Mesenchymal stem cell (in vitro differentiated cells and primary cell): ENCODE measurements around the gene TNFRSF12A.

ENCODE experiments used
- DNase-seq: peaks from one replicate; pipeline ENCODE4 v3.0.0-alpha.2; 2013
- H2AFZ ChIP-seq: one replicate; pipeline ENCODE4 v1.6.1; 2013; ENCODE audit warnings: low read depth, mild to moderate bottlenecking, control low read depth, inconsistent platforms, low read length, moderate library complexity
- H2AK5ac ChIP-seq: 2 replicates; pipeline ENCODE4 v1.6.1; 2013; ENCODE audit warnings: low read length, moderate library complexity, mild to moderate bottlenecking, inconsistent platforms; ENCODE audit not compliant: severe bottlenecking
- H2BK120ac ChIP-seq: one replicate; pipeline ENCODE4 v1.6.1; 2013; ENCODE audit warnings: low read depth, mild to moderate bottlenecking, inconsistent platforms, low read length, moderate library complexity
- H2BK12ac ChIP-seq, 2 experiments: one replicate each; pipeline ENCODE4 v1.6.1; 2013; ENCODE audit warnings: inconsistent platforms in 2 of 2, low read length in 2 of 2, mild to moderate bottlenecking in 2 of 2, moderate library complexity in 2 of 2, control low read depth in 1 of 2
- H2BK15ac ChIP-seq: one replicate; pipeline ENCODE4 v1.6.1; 2013; ENCODE audit warnings: mild to moderate bottlenecking, low read depth, inconsistent platforms; ENCODE audit not compliant: poor library complexity, severe bottlenecking
- H2BK5ac ChIP-seq: 2 replicates; pipeline ENCODE4 v1.6.1; 2013; ENCODE audit warnings: low read depth, mild to moderate bottlenecking, low read length, control low read depth, inconsistent platforms; ENCODE audit not compliant: poor library complexity, severe bottlenecking
- H3K14ac ChIP-seq, 2 experiments: one replicate each; pipeline ENCODE4 v1.6.1; 2013; ENCODE audit warnings: inconsistent platforms in 2 of 2, low read length in 2 of 2, control low read depth in 1 of 2, mild to moderate bottlenecking in 1 of 2, moderate library complexity in 1 of 2
- H3K18ac ChIP-seq, 2 experiments: one replicate each; pipeline ENCODE4 v1.6.1; 2013; ENCODE audit warnings: inconsistent platforms in 2 of 2, low read length in 2 of 2, control low read depth in 1 of 2, low read depth in 1 of 2, mild to moderate bottlenecking in 1 of 2
- H3K23ac ChIP-seq, 2 experiments: one replicate each; pipeline ENCODE4 v1.6.1; 2013; ENCODE audit warnings: inconsistent platforms in 2 of 2, low read length in 2 of 2, mild to moderate bottlenecking in 2 of 2, moderate library complexity in 2 of 2, control low read depth in 1 of 2
- H3K27ac ChIP-seq: 2 replicates; pipeline ENCODE4 v1.5.1; 2013; ENCODE audit warnings: mild to moderate bottlenecking, moderate library complexity, low read length, control low read depth, inconsistent platforms; ENCODE audit not compliant: poor library complexity, severe bottlenecking
- H3K27me3 ChIP-seq, 2 experiments: 2 replicates each; pipeline versions ENCODE4 v1.6.1 to v1.7.0; 2013; ENCODE audit warnings: low read length in 2 of 2, mild to moderate bottlenecking in 2 of 2, moderate library complexity in 2 of 2, control low read depth in 1 of 2, inconsistent platforms in 1 of 2; ENCODE audit not compliant: control insufficient read depth in 1 of 2, insufficient read depth in 1 of 2
- H3K36me3 ChIP-seq, 2 experiments: 2 replicates each; pipeline versions ENCODE4 v1.6.1 to v1.7.0; 2013; ENCODE audit warnings: low read length in 2 of 2, control low read depth in 1 of 2, inconsistent platforms in 1 of 2, low read depth in 1 of 2, mild to moderate bottlenecking in 1 of 2; ENCODE audit not compliant: insufficient read depth in 2 of 2, control insufficient read depth in 1 of 2
- H3K4ac ChIP-seq, 2 experiments: one replicate each; pipeline ENCODE4 v1.6.1; 2013; ENCODE audit warnings: inconsistent platforms in 2 of 2, low read length in 2 of 2, mild to moderate bottlenecking in 2 of 2, moderate library complexity in 2 of 2, control low read depth in 1 of 2, low read depth in 1 of 2
- H3K4me1 ChIP-seq: 2 replicates; pipeline ENCODE4 v1.6.1; 2013; ENCODE audit warnings: low read depth, low read length, control low read depth; ENCODE audit not compliant: control insufficient read depth, insufficient read depth
- H3K4me2 ChIP-seq: 2 replicates; pipeline ENCODE4 v1.6.1; 2013; ENCODE audit warnings: low read length, mild to moderate bottlenecking, inconsistent platforms; ENCODE audit not compliant: poor library complexity, severe bottlenecking
- H3K4me3 ChIP-seq, 2 experiments: 2 replicates each; pipeline versions ENCODE4 v1.5.1 to v1.7.0; 2013; ENCODE audit warnings: low read length in 2 of 2, mild to moderate bottlenecking in 2 of 2, control low read depth in 1 of 2, low read depth in 1 of 2; ENCODE audit not compliant: insufficient read depth in 1 of 2
- H3K79me1 ChIP-seq: replicated peaks from 2 replicates; pipeline ENCODE4 v1.6.1; 2013; ENCODE audit warnings: mild to moderate bottlenecking, control low read depth, low read length, inconsistent platforms; ENCODE audit not compliant: poor library complexity, severe bottlenecking
- H3K9ac ChIP-seq: 2 replicates; pipeline ENCODE4 v1.7.0; 2013; ENCODE audit warnings: mild to moderate bottlenecking, low read length, moderate library complexity
- H3K9me3 ChIP-seq: 2 replicates; pipeline ENCODE4 v1.7.0; 2013; ENCODE audit warnings: mild to moderate bottlenecking, low read length; ENCODE audit not compliant: control insufficient read depth
- H4K8ac ChIP-seq: one replicate; pipeline ENCODE4 v1.6.1; 2013; ENCODE audit warnings: inconsistent platforms, mild to moderate bottlenecking, low read length, moderate library complexity
- H4K91ac ChIP-seq: one replicate; pipeline ENCODE4 v1.6.1; 2013; ENCODE audit warnings: mild to moderate bottlenecking, low read length, inconsistent platforms
- WGBS: methylation state at CpG from one replicate; pipeline ENCODE4 v1.1.7; 2013; ENCODE audit warnings: mixed read lengths; 5-methylcytosine and 5-hydroxymethylcytosine counted together

The TNFRSF12A gene

DNA sequence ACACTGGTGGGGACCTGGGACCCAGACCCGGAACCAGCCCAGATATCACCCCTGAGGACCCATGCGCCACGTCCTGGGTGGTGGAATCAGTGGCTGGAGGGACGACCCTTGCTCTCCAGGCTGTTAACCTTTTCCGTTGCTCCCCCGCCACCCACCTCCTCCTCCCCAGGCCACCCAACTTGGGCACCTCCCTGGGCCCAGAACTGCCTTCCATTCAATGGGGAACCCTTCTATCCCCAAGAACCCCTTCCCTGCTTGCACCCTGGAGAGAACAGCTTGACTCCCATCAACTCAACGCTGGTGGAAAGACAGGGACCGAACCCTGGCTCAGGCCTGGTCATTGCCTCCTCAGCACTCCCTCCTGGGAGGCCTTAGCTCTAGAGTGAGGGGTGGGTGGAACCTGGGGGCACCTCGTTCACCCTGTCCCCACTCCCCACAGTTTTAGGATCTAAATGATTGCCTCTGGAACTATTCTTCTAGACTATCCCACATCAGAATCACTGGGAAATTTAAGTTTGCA, 39.6 kb downstream of the TNFRSF12A start:
- Histone ChIP-seq H3K9me3 (no peaks in the 10 kb centered on the region), H3K79me1 (no peaks in the 10 kb centered on the region), H3K27me3 (peaks cover 0 to 5% of the 10 kb centered on the region in 2 experiments), H3K4me1 (peaks cover 20% of the 10 kb centered on the region), H3K18ac (peak overlapping the region; percentile 83 to 96), H4K91ac (peak overlapping the region; percentile 98), H3K9ac (peak overlapping the region; percentile 88), H2AK5ac (peak overlapping the region; percentile 12), H4K8ac (peak overlapping the region; percentile 99), H3K27ac (no peak overlapping the region), H3K4me2 (peak overlapping the region; percentile 82), H2BK12ac (peak overlapping the region; percentile 59 to 85), H3K4me3 (peak overlapping the region; percentile 47 to 81), H3K14ac (peak overlapping the region in 1 of 2 experiments; percentile 82), H2BK15ac (peak overlapping the region; percentile 73), H2BK120ac (peak overlapping the region; percentile 88), H3K23ac (no peak overlapping the region), H3K36me3 (peaks cover 0 to 11% of the 10 kb centered on the region in 2 experiments), H2AFZ (peak overlapping the region; percentile 79), H2BK5ac (peak overlapping the region; percentile 15), H3K4ac (peak overlapping the region; percentile 89 to 90)
- no peak for DNase-seq
- WGBS = 72% methylated on average over 9 of the region's 9 CpGs

DNA sequence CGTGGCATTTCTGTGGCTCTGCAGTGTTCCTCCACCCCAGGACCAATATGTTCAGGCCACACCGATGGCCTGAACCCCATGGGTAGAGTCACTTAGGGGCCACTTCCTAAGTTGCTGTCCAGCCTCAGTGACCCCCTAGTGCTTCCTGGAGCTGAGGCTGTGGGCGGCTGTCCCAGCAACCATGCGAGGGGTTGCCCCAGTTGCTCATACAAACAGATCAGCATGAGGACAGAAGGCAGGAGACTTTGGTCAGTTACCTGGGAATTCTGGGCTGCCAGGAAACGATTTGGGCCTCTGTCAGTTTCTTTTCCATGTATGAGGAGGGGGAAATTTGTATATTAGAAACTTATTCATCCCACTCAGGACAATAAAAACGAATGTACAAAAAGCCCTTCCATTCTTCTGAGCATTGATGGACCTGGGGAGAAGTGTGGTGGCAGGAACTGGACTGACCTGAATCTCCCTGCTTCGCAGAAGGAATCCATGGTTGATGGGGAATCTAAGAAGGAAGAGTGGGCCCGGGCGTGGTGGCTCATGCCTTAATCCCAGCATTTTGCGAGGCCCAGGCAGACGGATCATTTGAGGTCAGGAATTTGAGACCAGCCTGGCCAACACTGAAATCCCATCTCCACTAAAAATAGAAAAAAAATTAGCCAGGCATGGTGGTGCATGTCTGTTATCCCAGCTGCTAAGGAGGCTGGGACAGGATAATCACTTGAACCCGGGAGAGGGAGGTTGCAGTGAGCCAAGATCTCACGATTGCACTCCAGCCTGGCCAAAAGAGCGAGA, 40.4 kb downstream of the TNFRSF12A start:
- Histone ChIP-seq H3K18ac (no peak overlapping the region), H3K4me3 (no peak overlapping the region), H2BK15ac (peak overlapping the region; percentile 60), H3K4ac (peak overlapping the region in 1 of 2 experiments; percentile 20), H3K9me3 (no peaks in the 10 kb centered on the region), H2AK5ac (peak overlapping the region; percentile 74), H3K79me1 (peaks cover 2% of the 10 kb centered on the region), H4K8ac (no peak overlapping the region), H3K4me1 (peaks cover 27% of the 10 kb centered on the region), H2BK5ac (peak overlapping the region; percentile 14), H3K27ac (no peak overlapping the region), H3K27me3 (peaks cover 0 to 9% of the 10 kb centered on the region in 2 experiments), H2BK120ac (no peak overlapping the region), H3K23ac (no peak overlapping the region), H4K91ac (peak overlapping the region; percentile 65), H3K14ac (no peak overlapping the region), H3K4me2 (no peak overlapping the region), H2BK12ac (peak overlapping the region in 1 of 2 experiments; percentile 85), H2AFZ (no peak overlapping the region), H3K36me3 (peaks cover 0 to 8% of the 10 kb centered on the region in 2 experiments), H3K9ac (no peak overlapping the region)
- 91% methylated on average over 10 of the region's 14 CpGs for WGBS
- DNase-seq = no peak

DNA sequence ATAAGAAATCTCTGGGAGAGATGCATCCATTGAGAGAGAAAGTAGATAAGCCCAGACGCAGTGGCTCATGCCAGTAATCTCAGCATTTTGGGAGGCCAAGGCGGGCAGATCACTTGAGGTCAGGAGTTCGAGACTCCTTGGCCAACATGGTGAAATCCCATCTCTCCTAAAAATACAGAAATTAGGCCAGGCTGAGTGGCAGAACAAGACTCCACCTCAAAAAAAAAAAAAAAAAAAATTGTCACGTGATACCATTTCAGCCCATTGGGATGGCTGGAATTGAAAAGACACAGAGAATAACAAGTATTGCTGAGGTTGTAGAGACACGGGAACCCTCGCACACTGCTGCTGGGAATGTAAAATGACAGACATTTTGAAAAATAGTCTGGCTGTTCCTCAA, 42.4 kb downstream of the TNFRSF12A start:
- Histone ChIP-seq H3K4me2 (no peak overlapping the region), H2BK12ac (no peak overlapping the region), H2BK120ac (no peak overlapping the region), H4K8ac (no peak overlapping the region), H3K4ac (no peak overlapping the region), H3K9me3 (no peaks in the 10 kb centered on the region), H4K91ac (no peak overlapping the region), H3K27ac (no peak overlapping the region), H3K4me3 (no peak overlapping the region), H2AFZ (no peak overlapping the region), H2AK5ac (no peak overlapping the region), H3K23ac (no peak overlapping the region), H3K18ac (no peak overlapping the region), H3K14ac (no peak overlapping the region), H3K27me3 (peaks cover 0 to 15% of the 10 kb centered on the region in 2 experiments), H2BK5ac (no peak overlapping the region), H3K79me1 (peaks cover 7% of the 10 kb centered on the region), H2BK15ac (no peak overlapping the region), H3K36me3 (peaks cover 0 to 5% of the 10 kb centered on the region in 2 experiments), H3K9ac (no peak overlapping the region), H3K4me1 (peaks cover 41% of the 10 kb centered on the region)
- WGBS = 89% methylated on average over 6 of the region's 6 CpGs
- DNase-seq = no peak

DNA sequence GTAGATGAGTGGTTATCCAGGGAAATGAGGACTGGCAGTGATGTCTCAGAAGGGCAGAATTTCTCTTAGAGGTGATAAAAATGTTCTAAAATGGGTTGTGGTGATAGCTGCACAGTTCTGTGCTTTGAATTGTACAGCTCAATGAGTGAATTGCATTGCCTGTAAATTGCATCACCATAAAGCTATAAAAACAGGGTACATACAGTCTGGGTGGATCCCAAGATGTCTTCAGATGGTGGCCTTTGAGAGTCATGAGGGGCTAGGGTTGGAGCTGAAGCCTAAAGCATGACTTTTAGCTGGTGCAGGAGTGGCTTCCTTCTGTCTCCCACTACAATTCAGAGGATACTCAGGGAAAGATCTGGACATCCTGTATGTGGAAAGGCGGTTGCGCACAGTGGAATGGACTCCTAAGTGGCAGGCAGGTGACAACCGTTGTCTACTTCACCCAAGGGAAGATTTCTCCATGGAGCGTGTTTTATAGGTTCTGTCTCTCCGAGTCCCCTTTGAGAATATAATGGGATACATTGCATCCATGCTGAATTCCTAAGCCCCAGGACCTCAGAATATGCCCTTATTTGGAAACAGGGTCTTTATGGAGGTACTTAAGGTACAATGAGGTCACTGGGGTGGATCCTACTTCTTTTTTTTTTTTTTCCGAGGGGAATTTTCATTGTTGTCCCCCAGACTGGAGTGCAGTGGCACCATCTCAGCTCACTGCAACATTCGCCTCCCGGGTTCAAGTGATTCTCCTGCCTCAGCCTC, 43.6 kb downstream of the TNFRSF12A start:
- Histone ChIP-seq H4K8ac (no peak overlapping the region), H3K27me3 (peaks cover 0 to 17% of the 10 kb centered on the region in 2 experiments), H3K18ac (no peak overlapping the region), H4K91ac (no peak overlapping the region), H3K27ac (no peak overlapping the region), H2BK5ac (no peak overlapping the region), H2BK15ac (no peak overlapping the region), H3K4me3 (no peak overlapping the region), H2BK12ac (no peak overlapping the region), H3K79me1 (peaks cover 7% of the 10 kb centered on the region), H3K23ac (no peak overlapping the region), H3K36me3 (peaks cover 0 to 17% of the 10 kb centered on the region in 2 experiments), H2BK120ac (no peak overlapping the region), H3K9me3 (no peaks in the 10 kb centered on the region), H2AFZ (no peak overlapping the region), H2AK5ac (no peak overlapping the region), H3K9ac (no peak overlapping the region), H3K4me1 (peaks cover 35% of the 10 kb centered on the region), H3K4ac (no peak overlapping the region), H3K4me2 (no peak overlapping the region), H3K14ac (no peak overlapping the region)
- WGBS = 93% methylated on average over 7 of the region's 8 CpGs
- no peak for DNase-seq
